GM18526 (cell line): ENCODE measurements around the gene MTMR3.

ENCODE experiments used
- POLR2A ChIP-seq: IDR thresholded peaks from 3 replicates; pipeline ENCODE4 v1.6.1; 2011; ENCODE audit not compliant: insufficient read length; ENCODE audit errors: extremely low read depth

The MTMR3 gene

DNA sequence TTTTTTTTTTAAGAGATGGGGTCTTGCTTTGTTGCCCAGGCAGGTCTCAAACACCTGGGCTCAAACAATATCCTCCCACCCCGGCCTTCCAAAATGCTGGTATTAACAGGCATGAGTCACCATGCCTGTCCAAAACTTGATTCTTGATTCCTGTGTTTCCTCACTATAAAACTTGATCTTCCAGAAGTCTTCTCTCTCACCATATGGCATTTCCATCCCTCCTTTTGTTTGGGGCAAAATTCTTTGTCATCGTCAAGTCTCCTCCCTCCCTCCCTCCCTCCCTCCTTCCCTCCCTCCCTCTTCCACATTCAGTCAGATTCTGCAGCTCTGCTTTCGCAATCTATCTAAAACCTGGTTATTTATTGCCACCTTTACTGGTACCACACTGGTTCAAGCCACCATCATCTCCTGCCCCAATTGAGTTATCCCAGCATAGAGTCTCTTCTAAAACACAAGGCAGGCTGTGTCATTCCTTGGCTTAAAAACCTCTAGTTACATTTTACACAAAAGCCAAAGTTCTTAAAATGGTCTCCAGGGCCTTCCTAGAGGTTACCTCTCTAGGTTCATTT lies 132.3 kb downstream of the MTMR3 start:
- TF ChIP-seq POLR2A: no peak

DNA sequence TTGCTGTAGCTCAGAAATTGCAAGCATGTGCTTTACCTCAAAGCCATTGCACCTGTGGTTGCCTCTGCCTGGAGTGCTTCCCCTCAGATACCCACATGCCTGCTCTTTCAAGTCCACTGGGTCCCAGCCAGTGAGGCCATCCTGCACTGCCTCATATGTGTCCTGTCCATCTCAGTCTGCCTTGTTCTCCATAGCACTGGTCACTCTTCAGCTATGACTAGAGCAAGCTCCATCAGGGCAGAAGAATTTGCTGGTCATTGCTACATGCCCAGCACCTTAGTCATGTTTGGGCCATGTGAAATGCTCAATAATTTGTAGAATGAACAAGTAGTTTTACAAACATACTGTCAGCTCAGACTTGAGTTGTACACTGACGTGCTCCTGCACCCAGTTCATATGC lies 132.9 kb downstream of the MTMR3 start:
- no peak for TF ChIP-seq POLR2A

DNA sequence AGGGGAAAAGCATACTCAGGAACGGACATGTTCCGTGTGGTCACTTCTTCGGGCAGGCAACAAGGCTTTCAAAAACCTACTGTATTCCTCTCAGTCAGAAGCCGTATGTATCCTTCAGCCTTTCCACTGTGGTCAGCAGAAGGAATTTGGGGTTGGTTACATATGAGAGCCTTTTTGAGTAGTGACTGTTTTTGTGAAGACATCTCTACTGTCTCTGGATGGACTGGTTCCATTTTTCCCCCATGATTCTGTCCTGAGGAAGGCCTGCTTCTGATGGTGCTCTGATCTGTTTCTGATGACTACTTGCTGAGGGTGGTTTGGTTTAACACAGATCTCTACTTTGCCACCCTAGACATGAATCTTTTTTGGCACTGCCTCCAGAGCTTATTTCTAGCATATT lies 133.6 kb downstream of the MTMR3 start:
- TF ChIP-seq POLR2A: no peak

DNA sequence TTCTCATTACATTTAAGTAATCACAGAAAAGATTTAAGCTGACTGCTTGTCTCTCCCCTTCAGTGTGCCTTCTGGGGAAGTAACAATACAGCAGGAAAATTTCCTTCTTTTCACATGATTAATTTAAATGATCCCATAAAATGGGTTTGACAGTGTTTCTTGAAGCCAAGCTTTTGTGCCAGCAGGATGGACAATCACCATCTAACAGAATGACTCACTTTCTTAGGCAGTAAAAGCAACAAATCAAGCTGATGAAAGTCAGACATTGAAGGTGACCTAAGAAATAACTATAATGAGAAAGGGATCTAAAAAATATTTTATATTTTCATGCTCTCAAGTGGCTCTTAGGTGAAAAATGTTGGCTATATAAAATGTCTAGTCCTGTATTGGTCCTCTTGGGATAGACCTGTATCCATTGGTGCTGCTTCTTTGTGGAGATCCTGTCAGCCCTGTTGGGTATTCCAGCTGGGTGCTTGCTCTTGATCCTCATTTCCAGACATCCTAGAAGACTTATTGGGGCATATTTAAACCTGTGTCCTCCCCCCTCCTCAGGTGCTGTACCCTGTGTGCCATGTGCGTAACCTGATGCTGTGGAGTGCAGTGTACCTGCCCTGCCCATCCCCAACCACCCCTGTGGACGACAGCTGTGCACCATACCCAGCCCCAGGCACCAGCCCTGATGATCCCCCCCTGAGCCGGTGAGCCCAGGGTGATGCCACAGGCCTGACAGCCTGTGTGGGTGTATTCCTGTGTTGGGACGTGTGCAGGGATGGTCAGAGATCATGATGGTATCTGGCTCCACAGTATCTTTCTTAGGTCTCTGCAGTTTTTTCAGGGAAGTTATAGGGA lies 134.6 kb downstream of the MTMR3 start:
- no peak for TF ChIP-seq POLR2A

DNA sequence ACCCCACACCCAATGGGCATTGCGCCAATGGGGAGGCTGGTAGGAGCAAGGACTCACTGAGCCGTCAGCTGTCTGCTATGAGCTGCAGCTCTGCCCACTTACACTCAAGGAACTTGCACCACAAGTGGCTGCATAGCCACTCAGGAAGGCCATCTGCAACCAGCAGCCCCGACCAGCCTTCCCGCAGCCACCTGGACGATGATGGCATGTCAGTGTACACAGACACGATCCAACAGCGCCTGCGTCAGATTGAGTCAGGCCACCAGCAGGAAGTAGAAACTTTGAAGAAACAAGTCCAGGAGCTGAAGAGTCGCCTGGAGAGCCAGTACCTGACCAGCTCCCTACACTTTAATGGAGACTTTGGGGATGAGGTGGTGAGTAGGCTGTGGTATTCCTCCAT lies 137.5 kb downstream of the MTMR3 start:
- TF ChIP-seq POLR2A: no peak

DNA sequence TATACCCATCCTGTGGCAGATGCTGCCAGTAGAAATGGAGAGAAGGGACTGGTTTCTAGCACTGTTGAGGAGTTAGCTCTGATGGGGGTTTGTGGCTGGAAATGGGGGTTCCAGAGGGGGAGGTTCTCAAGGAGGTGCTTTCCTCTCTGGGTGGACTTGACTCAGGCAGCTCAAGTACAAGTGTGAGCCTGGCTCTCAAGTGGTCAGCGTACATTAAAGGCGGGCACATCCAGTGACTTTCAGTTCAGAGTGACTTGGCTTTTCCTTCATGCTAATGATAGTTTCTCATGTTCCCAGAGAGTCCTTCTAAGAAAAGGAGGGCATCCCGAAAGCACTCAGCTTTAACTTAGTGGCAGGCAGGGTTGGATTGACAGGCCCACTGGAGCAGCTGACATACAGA lies 138.4 kb downstream of the MTMR3 start:
- TF ChIP-seq POLR2A: no peak

DNA sequence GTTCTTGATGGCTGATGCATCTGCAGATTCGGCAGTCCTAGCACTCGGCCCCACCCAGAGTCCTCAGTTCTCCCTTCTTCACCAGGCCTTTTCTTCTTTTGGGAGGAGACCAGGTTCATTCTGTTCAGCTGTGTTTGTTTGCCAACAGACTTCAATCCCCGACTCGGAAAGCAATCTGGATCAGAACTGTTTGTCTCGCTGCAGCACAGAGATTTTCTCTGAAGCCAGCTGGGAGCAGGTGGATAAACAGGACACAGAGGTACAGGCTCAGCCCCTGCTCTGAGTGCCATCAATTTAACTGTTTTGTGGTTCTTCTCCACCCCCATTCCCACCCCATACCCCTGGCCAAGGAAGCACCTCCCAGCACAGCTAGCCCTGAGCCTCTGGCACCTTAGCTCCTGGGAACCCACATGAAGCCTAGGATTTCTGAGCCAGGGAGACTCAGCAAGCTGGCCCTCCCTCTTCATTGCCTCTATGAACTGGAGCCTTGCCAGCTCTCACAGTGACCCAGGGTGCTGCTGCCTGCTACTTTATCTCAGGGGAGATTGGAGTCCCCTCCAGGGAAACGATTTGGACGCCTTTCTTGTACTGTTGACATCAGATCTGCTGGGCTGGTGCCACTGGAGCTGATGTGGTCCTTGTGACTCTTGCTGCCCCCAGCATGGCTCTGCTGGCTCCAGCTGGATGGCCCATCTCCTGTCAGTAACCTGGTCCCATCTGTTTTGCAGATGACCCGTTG lies 139.1 kb downstream of the MTMR3 start:
- no peak for TF ChIP-seq POLR2A

DNA sequence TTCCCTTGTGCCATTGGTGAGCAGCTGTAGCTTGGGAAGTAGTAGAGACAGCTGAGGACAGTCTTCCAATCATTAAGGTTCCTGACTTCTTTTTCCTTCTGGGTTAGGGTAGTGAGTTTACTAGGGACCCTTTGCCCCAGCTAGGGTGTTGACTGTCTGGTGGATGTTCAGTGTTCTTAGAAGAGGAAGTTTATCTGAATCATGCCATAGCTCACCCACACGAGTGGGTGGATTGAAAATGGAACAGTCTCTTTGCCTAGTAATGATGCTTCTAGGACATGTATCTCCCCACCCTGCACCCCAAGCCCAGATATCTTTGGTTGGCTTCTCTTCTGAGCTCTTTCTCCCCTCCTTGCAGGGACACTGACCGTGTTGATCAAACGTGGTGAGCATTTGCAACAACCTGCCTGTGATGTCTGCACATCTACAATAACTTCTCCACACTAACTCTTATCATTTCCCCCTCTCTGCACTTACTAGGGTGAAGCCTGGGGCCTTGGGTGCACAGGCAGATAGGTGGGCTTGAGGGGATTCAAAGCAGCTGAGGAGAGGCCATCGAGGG lies 140.2 kb downstream of the MTMR3 start:
- TF ChIP-seq POLR2A: no peak

DNA sequence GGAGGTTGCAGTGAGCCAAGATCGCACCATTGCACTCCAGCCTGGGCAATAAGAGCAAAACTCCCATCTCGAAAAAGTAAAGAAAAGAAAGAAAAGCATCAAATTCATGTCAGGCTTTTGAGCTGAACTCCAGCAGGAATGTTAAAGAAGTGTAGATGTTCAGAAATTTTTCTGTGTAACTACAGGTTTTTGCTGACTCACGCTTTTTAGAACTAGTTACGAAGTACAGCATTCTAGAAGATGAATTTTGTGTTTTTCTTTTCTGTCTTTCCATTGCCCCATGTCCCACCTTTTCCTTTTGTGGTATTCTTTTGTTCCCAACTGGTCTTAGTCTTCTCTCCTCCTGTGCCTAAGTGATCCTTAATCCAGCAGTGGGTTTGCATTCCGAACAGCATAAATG lies 141.3 kb downstream of the MTMR3 start:
- no peak for TF ChIP-seq POLR2A

DNA sequence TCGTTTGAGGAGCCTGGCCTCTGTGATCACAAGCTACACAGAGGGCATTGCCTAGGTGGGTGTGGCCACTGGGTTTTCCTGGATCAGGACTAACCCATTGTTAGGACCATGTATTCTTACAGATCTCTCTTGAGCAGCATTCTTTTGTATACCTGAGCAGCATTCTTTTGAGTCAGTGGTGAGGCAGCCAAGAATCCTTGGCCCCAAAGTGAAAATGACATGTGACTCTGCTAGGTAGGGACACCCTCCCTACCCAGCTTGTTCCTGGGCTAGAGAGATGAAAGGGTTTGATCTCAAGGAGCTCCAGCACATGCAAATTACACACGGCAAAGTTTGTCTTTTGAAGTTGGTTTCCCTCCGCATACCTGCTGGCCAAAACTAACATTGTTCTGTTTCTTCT lies 142.2 kb downstream of the MTMR3 start:
- no peak for TF ChIP-seq POLR2A

DNA sequence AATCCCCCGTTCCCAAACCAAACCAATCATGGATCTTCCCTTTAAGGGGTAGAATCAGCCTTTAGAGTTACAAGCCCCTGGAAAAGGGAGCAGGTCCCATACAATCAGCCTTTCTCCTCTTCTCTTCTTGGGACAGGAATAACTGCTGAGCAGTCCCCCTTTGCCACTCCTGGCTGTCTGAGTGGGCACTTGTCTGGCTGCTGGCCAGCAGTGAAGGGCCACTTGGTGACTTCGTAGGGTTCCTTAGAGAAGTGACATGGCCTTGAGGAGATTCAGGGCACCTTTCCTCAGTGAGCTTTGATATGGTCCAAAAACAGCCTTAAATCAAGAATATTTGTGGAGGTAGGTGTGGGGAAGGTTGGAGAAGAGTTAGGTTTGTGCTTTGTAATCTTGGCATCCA lies 143.8 kb downstream of the MTMR3 start:
- no peak for TF ChIP-seq POLR2A

DNA sequence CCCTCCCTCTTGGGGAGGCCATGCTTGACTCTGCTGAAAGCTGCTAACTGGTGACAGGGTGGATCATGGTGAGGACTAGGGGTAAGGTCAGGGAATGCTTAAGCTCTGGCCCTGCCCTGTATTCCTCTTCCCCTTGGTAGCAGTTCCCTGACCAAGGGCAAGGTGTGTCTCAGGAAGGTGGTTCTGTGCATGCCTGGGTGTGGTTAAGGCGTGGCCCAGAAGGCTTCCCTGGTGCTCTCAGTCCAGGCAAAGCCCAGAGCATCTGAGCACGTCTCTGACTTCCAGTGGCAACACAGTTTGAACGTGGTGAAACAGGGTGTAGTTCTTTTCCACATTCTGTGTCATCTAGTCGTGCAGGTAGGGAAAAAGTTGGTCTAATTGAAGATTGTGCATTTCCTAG lies 144.2 kb downstream of the MTMR3 start:
- TF ChIP-seq POLR2A: no peak

DNA sequence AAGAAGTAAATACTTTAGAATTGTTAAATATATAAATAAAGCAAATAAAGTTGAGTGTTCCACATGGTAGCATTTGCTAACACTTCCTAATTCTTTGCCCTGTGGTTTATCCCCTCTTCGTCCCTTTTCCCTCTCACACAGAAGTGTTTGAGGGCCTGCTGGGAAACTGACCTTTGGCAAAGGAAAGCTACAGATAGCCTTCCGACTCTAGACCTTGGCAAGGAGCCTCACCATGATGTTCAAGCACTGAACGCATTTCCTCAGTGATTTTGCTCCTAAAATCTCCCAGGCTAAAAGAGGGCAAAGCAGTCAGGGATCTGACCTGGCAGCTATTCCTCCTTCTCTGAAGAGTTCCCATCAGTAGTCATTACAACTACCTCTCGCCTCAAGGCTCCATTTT lies 144.8 kb downstream of the MTMR3 start:
- no peak for TF ChIP-seq POLR2A

DNA sequence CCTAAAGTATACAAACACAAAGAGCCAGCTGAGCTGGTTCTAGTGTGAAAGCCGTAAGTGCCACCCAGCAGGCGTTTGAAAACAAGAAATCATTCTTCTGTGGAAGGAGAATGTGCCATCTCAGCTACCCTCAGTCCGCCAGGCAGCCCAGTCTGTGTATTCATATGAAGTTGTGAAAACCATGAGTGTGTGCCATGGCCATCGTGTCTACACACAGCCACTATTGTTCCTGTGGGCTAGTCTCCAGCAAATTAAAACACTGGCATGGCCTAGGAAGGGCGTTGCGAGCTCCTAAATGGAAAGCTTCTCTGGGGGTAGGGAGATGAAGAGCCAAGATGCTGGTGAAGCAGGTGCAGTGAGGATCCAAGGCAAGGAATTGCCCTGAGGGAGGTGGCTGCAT lies 145.8 kb downstream of the MTMR3 start:
- no peak for TF ChIP-seq POLR2A

DNA sequence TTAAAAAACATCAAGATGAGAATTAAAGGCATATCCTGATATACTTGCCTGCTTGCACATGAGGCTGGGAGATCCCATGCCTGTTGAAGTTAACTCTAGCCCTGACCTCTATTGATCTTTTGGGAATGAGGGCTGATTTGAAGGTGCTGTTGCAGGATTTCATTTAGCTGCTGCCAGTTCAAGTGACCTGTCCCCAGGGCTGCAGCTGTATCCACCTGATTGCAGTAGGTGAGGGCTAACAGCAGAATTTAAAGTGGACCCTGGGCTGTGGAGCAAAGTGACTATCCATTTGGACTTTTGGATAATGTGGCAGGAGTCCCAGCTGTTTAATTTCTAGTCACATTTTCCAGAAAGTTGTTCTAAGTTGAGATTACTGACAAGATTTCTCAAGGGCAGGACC lies 146.5 kb downstream of the MTMR3 start:
- TF ChIP-seq POLR2A: no peak

DNA sequence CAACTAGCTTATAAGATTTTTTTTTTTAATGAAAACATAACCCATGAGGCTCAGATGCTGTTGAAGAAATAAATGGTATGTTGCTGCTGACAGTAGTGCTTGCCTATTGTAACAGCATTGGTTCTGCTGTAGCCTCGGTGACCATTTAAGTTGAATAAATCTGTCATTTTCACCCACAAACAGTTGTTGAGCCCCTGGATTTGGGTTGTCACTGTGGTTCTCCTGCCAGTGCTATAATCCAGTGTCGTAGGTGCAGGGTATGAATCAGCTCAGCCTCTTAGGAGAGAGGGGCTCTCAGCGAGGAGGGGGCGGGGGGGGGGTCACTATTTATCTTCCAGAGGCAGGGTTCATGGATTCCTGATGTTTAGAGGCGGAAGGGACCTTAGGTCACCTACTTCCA lies 147.4 kb downstream of the MTMR3 start:
- TF ChIP-seq POLR2A: no peak
